H1 (cell line): ENCODE data around the gene OR5A1. TPM values are rescaled to one million over a fixed set of nuclear protein-coding genes. Genes with fewer than 3 reads are reported as not detected.

Experiments
- HDAC2 ChIP-seq, 2 experiments: fragments of 300-600 bp in 1 of 2; sonication (generic) in 1 of 2; IDR thresholded peaks; 2 replicates each; pipeline ENCODE4 v1.6.1; 2011 to 2012; ENCODE audit warnings: low read depth in 2 of 2, low read length in 2 of 2, mild to moderate bottlenecking in 2 of 2, moderate library complexity in 2 of 2, borderline replicate concordance in 1 of 2, inconsistent platforms in 1 of 2
- SP1 ChIP-seq: IDR thresholded peaks from 2 replicates; pipeline ENCODE4 v1.6.1; 2011; ENCODE audit warnings: low read depth, low read length
- polyA plus RNA-seq, 7 experiments: library from polyadenylated mRNA; depleted of rRNA in 3 of 7; stranded (reverse) in 5 of 7; unstranded in 2 of 7; fragments of >200 nt in 5 of 7; fragments of 200-250 nt in 2 of 7; gene quantifications; 1 replicate in 5 of 7; 2 replicates in 1 of 7; 4 replicates in 1 of 7; pipeline versions ENCODE4 v1.2.1 to v1.2.3, GENCODE V29; 2011 to 2013; ENCODE audit warnings: missing spikeins in 2 of 7, mixed read lengths in 2 of 7
- total RNA-seq: library from RNA; stranded (reverse); fragmentation: NEBNext Ultra II Directional; extraction: Animal tissue kit (Norgen Biotek cat#: 25700); gene quantifications from 2 replicates; pipeline ENCODE4 v1.2.1, GENCODE V29; 2021

The OR5A1 gene
- total and polyA plus RNA-seq, 2 of the 8 experiments (the other 6 are each of a cell fraction or from before 2014, with no cell fraction given) = not detected

DNA sequence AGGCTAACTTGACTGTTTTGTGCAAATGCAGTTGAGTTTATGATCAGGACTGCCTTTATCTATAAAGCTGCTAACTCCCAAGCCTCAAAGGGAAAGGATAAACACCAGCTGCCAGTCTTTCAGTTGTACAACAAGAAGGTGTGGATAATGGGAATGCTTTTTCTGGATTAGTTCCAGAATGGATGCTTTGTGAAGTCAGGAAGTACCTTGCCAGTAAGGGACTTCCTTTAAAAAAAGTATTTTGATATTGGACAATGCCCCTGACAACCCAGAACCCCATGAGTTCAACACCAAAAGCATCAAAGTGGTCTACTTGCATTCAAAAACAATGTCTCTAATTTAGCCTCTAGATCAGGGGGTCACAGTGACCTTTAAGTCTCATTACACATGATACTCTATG is 42.1 kb upstream of the OR5A1 start (continued):
- no peak for TF ChIP-seq HDAC2 (IDR thresholded peaks at IDR 0.05; ENCODE audit: borderline replicate concordance in 1 of 2, low read depth in 2 of 2, low read length in 2 of 2)
- TF ChIP-seq SP1 = no peak
